Stimulated activated CD8-positive, alpha-beta memory T cell treated with anti-CD3 and anti-CD28 coated beads, Interleukin-7, amount 100 ng/mL, for 1 hour (primary cell): ENCODE measurements around the gene ZNF407.

Experiments used
- DNase-seq, 2 donors: peaks; one replicate each; pipeline ENCODE4 v3.0.0-alpha.2; 2020; ENCODE audit warnings: low read depth in 2 of 2

Gene ZNF407

DNA sequence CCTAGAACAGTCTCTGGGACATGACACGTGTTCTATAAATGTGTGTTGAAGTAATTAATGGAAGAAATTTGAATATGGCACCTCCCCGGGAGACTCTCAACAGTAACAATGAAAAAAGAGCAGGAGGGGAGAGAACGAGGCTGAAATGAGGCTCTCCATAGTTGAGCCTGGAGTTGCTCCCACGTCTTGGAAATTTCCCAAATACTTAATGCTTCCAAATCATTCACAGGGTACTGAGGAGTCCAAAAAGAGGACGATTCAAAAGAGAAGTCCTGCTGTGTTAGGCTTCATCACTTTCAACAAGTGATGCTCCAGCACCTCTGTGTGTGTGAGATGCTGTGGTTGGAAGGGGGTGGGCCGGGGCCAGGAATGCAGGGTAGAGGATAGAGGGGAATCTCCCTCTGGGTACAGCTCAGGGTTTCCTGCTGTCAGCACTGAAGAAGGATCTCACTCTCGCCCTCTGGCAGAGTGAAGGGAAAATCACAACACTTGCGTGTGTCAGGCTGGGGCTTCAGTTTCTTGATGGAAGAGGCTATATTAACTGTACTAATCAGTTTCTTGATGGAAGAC is 18.1 kb upstream of the ZNF407 start:
- DNase-seq: no peak

- DNase-seq: no peak
Observed at GRCh38 chr18:74582642-74583041, 15.0 kb upstream of the ZNF407 start.

- no peak for DNase-seq
Observed at GRCh38 chr18:74587441-74587840, 10.2 kb upstream of the ZNF407 start.

- DNase-seq: no peak
Observed at GRCh38 chr18:74589021-74589420, 8.6 kb upstream of the ZNF407 start.

DNA sequence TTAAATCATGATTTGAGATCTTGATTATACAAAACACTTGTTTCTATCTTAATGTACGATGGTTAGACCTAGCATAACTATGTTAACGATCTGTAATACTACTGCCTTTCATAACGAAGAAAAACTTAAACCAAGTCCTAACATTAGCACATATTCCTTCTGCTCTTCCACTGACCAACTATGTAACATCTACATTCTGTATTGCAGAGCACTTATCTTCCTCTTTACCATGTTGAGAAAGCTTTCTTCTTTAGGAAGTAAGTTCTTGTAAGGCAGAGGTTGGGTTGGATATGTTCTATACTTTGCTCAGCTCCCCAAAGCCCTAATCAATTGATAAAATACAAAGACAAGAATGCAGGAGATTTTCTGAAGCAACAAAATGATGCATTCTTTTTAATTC is 7.9 kb upstream of the ZNF407 start:
- no peak for DNase-seq

DNA sequence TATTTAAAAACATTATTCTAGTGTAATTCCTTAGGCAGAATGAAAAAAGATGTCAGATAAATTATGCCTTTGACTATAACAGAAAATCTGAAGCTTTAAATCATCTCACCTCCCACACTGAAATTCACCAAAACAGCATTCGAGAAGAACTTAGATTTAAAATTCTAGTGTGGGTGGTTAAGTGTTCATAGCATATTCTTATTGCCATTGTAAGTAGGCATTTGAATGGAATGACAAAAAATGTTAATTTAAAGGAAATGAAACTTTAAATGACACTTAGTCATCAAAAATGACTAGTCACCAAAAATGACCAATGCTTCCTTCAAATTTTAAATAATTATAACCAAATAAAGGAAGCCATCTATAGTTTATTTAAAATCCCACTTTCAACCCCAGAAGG is 7.0 kb upstream of the ZNF407 start:
- no peak for DNase-seq

DNA sequence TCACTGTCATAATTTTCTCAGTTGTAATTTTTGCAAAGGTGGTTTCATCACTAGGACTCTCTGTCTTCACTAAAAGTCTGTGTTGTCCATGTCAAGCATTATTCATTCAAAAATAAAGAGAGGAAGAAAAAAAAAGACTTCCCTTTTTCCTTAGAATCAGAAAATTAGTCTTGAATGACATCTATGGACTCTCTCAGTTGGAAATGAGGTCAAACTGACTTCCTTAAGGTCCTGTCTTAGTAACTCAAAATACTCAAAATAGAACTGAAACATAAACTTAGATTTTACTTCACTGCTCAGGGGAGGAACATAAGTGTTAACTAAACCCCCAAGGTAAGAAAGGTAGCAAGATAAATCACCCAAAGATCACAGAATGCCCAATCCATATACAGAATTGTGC is 2.2 kb upstream of the ZNF407 start:
- DNase-seq: no peak

GRCh38 chr18:74597034-74597661 is 522 bp upstream of the ZNF407 start:
- DNase-seq: peak; percentile 39 to 45

GRCh38 chr18:74598350-74599001 is 806 bp downstream of the ZNF407 start:
- DNase-seq: peak; percentile 31 to 45

- no peak for DNase-seq
Observed at GRCh38 chr18:74604361-74604760, 6.7 kb downstream of the ZNF407 start.

DNA sequence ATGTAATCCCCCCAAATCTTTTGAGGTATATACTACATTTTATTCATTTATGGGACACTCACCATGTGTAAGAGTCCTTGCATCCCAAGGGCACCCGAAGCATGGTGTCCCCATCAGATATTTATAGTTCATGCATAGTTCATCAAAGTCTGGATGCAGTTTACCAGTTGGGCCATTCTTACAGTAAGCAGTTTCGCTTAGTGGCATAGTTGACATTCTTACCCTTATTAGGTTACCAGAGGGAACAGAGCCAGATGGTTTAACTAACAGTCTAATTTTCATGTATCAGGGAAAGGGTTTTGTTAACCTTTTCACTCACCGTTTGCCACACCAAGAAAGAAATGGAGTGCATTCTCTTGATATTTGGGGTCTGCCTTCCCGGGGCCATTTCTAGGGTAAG is 7.1 kb downstream of the ZNF407 start:
- DNase-seq: no peak

GRCh38 chr18:74608681-74609080 is 11.0 kb downstream of the ZNF407 start:
- no peak for DNase-seq

GRCh38 chr18:74609535-74609934 is 11.9 kb downstream of the ZNF407 start:
- no peak for DNase-seq

DNA sequence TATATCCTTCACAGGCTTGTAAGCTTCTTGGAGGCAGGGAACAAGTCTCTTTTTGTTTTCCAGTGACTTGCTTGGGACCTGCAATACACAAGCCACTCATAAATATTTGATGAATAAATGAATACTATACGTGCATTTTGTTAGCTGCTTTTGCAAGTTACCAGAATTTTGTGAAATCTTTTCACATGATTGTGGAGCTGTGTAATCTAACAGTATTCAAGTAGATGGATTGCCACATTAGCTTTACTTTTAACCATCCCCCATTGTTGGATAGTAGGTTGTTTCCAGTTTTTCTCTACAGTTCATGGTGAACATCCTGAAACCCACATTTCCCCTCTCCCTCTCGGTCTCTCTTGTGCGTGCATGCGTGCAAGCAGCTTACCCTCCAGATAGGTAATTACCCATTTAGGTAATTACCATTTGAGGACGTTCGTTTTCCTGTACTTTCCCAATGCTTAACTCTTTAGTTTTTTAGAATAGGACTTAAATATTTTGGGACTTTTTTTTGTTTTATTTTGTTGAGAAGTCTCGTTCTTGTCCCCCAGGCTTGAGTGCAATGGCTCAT is 12.5 kb downstream of the ZNF407 start:
- DNase-seq: no peak

DNA sequence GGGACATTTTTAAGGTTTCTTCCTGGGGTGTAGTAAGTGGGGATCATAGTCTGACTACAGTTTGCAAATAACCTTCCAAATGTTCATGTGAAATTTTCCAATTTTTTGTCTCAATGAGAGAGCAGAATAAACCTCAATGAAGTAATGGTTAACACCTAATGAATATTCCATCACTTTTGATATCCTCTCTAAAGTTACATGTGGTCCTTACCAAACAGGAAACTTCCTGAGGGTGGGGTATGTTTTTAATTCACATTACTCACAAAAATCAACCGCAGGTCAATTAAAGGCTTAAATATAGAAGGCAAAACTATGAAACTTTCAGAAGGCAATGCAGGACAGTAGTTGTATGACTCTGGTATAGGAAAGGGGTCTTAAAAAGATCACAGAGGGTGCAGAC is 13.2 kb downstream of the ZNF407 start:
- DNase-seq: no peak

GRCh38 chr18:74611765-74612164 is 14.1 kb downstream of the ZNF407 start:
- DNase-seq: no peak

DNA sequence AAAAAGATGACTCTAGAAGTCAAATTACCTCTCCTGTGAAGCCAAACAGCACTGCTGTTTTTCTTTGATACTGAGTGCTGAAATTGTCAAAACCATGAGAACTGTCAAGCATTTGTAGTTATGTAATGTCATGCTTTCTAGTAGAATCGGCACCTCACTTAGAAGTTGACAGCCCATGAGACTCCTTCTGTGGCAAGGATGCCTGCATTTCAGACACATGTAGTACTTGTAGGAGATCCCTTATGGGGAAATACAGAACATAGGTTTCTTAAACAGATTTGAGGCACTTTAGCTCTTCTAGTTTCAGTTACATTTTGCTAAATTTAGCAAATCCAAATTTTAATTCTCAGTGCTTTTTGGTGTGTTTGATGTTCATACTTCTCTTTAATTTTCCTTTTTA is 15.7 kb downstream of the ZNF407 start:
- DNase-seq: no peak

- no peak for DNase-seq
Observed at GRCh38 chr18:74616494-74616893, 18.8 kb downstream of the ZNF407 start.

GRCh38 chr18:74617486-74617885 is 19.8 kb downstream of the ZNF407 start:
- DNase-seq: no peak

DNA sequence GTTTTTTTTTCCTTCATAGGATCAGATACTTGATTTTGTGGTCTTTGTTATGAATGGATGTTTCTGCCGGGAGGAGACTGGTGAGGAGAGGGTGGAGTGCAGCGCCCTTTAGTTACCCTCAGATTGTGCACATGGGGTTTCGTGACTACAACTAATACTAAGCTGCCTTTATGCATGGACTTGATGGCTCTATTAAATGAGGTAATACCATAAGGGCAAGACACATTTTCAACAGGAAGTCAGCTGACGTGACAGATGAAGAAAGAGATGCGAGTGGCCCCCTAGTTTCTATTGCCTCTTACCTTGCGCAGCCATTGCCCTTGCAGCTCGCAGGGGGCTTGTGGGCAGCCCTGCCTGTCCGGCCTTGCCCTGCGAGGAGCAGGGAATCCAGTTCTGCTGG is 24.4 kb downstream of the ZNF407 start:
- DNase-seq: no peak

GRCh38 chr18:74623047-74623816 is 25.6 kb downstream of the ZNF407 start:
- DNase-seq: no peak

GRCh38 chr18:74624466-74624865 is 26.8 kb downstream of the ZNF407 start:
- no peak for DNase-seq
